Large intestine (tissue), 3 donors: ENCODE data around the gene CMIP. TPM values are rescaled to one million over a fixed set of nuclear protein-coding genes. Genes with fewer than 3 reads are reported as not detected.

Source experiments
- DNase-seq, 2 donors: peaks; one replicate each; pipeline versions ENCODE4 v3.0.0 to v3.0.0-alpha.2; 2013
- H3K27ac ChIP-seq: one replicate; pipeline ENCODE4 v1.5.1; 2013; ENCODE audit warnings: low read length
- H3K27me3 ChIP-seq: 2 replicates; pipeline ENCODE4 v1.6.1; 2013; ENCODE audit warnings: low read length; ENCODE audit not compliant: control insufficient read depth, insufficient read depth
- H3K36me3 ChIP-seq: 2 replicates; pipeline ENCODE4 v1.6.1; 2013; ENCODE audit warnings: low read length; ENCODE audit not compliant: control insufficient read depth, insufficient read depth
- H3K4me1 ChIP-seq: one replicate; pipeline ENCODE4 v1.6.1; 2013; ENCODE audit warnings: low read length; ENCODE audit not compliant: control insufficient read depth, insufficient read depth
- H3K4me3 ChIP-seq: one replicate; pipeline ENCODE4 v1.5.1; 2013; ENCODE audit warnings: low read length
- H3K9me3 ChIP-seq: one replicate; pipeline ENCODE4 v1.6.1; 2013; ENCODE audit warnings: mild to moderate bottlenecking, low read depth, low read length, moderate library complexity; ENCODE audit not compliant: control insufficient read depth
- WGBS: methylation state at CpG from one replicate; pipeline ENCODE4 v1.1.5; 2013; ENCODE audit warnings: low lambda C conversion rate; ENCODE audit not compliant: insufficient coverage; 5-methylcytosine and 5-hydroxymethylcytosine counted together
- polyA plus RNA-seq: library from polyadenylated mRNA; unstranded; fragments of 120-200 nt; gene quantifications from one replicate; pipeline ENCODE4 v1.2.1, GENCODE V29; 2013

The CMIP gene
- polyA plus RNA-seq, 1 donor = 64.5 TPM

GRCh38 chr16:81752876-81753227, 308.2 kb downstream of the CMIP start:
- Histone ChIP-seq H3K27ac (no peak overlapping the region), H3K27me3 (no peaks in the 10 kb centered on the region), H3K4me3 (no peak overlapping the region), H3K9me3 (no peaks in the 10 kb centered on the region), H3K4me1 (no peaks in the 10 kb centered on the region), H3K36me3 (no peaks in the 10 kb centered on the region)
- DNase-seq = no peak
- WGBS = no CpG with 5 or more reads among the region's 7 CpGs

- Histone ChIP-seq H3K27me3 (no peaks in the 10 kb centered on the region), H3K27ac (no peak overlapping the region), H3K4me3 (no peak overlapping the region), H3K9me3 (no peaks in the 10 kb centered on the region), H3K4me1 (no peaks in the 10 kb centered on the region), H3K36me3 (no peaks in the 10 kb centered on the region)
- no peak for DNase-seq
- 100% methylated on average over 1 of the region's 1 CpG for WGBS
Measured at GRCh38 chr16:81754858-81755257, 310.2 kb downstream of the CMIP start.

- no peak for DNase-seq
- no peaks in the 10 kb centered on the region for H3K9me3 ChIP-seq
- no peaks in the 10 kb centered on the region for H3K4me1 ChIP-seq
- H3K27ac ChIP-seq = no peak overlapping the region
- WGBS = 47% methylated on average over 2 of the region's 13 CpGs
- no peaks in the 10 kb centered on the region for H3K27me3 ChIP-seq
- H3K4me3 ChIP-seq = no peak overlapping the region
- no peaks in the 10 kb centered on the region for H3K36me3 ChIP-seq
Measured at GRCh38 chr16:81755915-81756614, 311.5 kb downstream of the CMIP start.

GRCh38 chr16:81756615-81757356, 312.2 kb downstream of the CMIP start:
- no peaks in the 10 kb centered on the region for H3K4me1 ChIP-seq
- H3K9me3 ChIP-seq = no peaks in the 10 kb centered on the region
- no peak overlapping the region for H3K27ac ChIP-seq
- H3K4me3 ChIP-seq = no peak overlapping the region
- DNase-seq = no peak
- no peaks in the 10 kb centered on the region for H3K27me3 ChIP-seq
- WGBS = 0% methylated on average over 1 of the region's 9 CpGs
- no peaks in the 10 kb centered on the region for H3K36me3 ChIP-seq

GRCh38 chr16:81758376-81758775, 313.8 kb downstream of the CMIP start:
- no peak for DNase-seq
- 0% methylated on average over 1 of the region's 2 CpGs for WGBS

More at GRCh38 chr16:81758376-81758775, 313.8 kb downstream of the CMIP start:
- H3K9me3 ChIP-seq = no peaks in the 10 kb centered on the region
- no peaks in the 10 kb centered on the region for H3K36me3 ChIP-seq
- H3K27ac ChIP-seq = no peak overlapping the region
- no peaks in the 10 kb centered on the region for H3K4me1 ChIP-seq
- H3K4me3 ChIP-seq = no peak overlapping the region
- H3K27me3 ChIP-seq = no peaks in the 10 kb centered on the region

Other genes with a start within 250 kb of the CMIP start
- gene BCO1, start 206.1 kb upstream of the CMIP start, polyA plus RNA-seq = 1.2 TPM
- gene GAN, start 129.8 kb upstream of the CMIP start, polyA plus RNA-seq = 2.7 TPM